Measurements from ENCODE around the gene FRMD4A. TPM values are rescaled to one million over a fixed set of nuclear protein-coding genes. Genes with fewer than 3 reads are reported as not detected.

The FRMD4A gene
- total RNA-seq, 1 experiment from 2014 or later = 19.6 TPM

DNA sequence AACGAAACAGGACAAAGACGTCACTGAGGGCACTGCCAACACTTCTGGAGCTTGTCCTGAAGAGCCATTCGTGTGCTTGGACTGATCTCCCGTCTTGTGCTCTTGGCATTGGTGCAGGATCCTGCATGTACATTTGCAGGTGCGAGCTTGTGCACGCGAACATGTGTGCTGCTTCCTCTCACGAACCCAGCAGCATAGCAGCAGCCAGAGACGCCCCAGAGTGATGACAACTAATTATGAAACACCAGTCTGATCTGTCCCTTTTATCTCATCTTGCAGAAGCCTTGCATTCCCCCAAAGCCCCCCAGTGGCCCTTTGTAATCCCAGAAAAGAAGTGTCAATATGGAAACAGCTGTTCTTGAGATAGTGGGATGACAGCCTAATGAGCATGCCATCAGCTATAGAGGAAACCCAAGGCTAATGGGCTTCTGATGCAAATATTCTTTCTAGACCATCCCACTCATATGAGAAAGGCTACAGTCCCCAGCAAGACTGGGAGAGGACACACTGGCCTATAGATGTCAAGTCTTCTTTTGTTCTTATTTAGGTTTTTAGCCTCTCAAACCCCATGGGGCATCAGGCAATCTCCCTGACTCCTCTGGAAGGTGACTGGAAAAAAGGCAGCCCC is 310.6 kb downstream of the FRMD4A start:
- H3K27ac Mint-ChIP-seq = no peak overlapping the region
- no peak overlapping the region for H2BK15ac ChIP-seq (ENCODE audit: low read depth, low read length)
- no peak overlapping the region for H3T11ph ChIP-seq (ENCODE audit: low read length)
- H3K4me1 Mint-ChIP-seq = peaks cover 3 to 6% of the 10 kb centered on the region in 2 experiments; a peak in 2 of 4 replicates
- H3K56ac ChIP-seq (ENCODE audit: insufficient read length, low read depth, low read length) = no peak overlapping the region
- H4K5ac ChIP-seq (ENCODE audit: insufficient read length, low read depth, low read length) = no peak overlapping the region
- peaks cover 2% of the 10 kb centered on the region for H3K27me3 Mint-ChIP-seq (ENCODE audit: low read depth)
- no peak overlapping the region for H2BK5ac ChIP-seq (ENCODE audit: insufficient read length, low read length)
- H3K36me3 Mint-ChIP-seq (ENCODE audit: insufficient read depth in 1 of 3, low read depth in 3 of 3) = peaks cover 0 to 7% (median 3%) of the 10 kb centered on the region in 3 experiments; a peak in 4 of 7 replicates
- H3K27me3 ChIP-seq (ENCODE audit: insufficient read depth, low read length) = no peaks in the 10 kb centered on the region
- H3K4me1 ChIP-seq (ENCODE audit: insufficient read depth, low read length) = no peaks in the 10 kb centered on the region
- no peak overlapping the region for H2BK20ac ChIP-seq (ENCODE audit: low read depth, low read length, poor library complexity, severe bottlenecking)
- WGBS (ENCODE audit: extremely low coverage, insufficient read length, low lambda C conversion rate) = no CpG with 5 or more reads among the region's 9 CpGs
- H3K9me3 Mint-ChIP-seq = peaks cover 3 to 6% of the 10 kb centered on the region in 2 experiments; a peak in 2 of 5 replicates
- H2AFZ ChIP-seq (ENCODE audit: low read length) = no peak overlapping the region
- no peaks in the 10 kb centered on the region for H3K79me2 ChIP-seq (ENCODE audit: insufficient read depth, low read length)
- no peak overlapping the region for H3K14ac ChIP-seq (ENCODE audit: insufficient read depth, low read length)
- no peaks in the 10 kb centered on the region for H4K20me1 ChIP-seq (ENCODE audit: control insufficient read depth, insufficient read depth, insufficient read length)
- H3K18ac ChIP-seq (ENCODE audit: insufficient read length, low read depth, low read length) = no peak overlapping the region
- H3K27ac ChIP-seq (ENCODE audit: insufficient read length, low read depth, low read length) = no peak overlapping the region
- H3K4ac ChIP-seq (ENCODE audit: low read depth, low read length) = no peak overlapping the region
- no peak overlapping the region for H2BK12ac ChIP-seq (ENCODE audit: insufficient read length, low read depth, low read length)
- H3K9me3 ChIP-seq (ENCODE audit: control insufficient read depth, low read depth, low read length) = no peaks in the 10 kb centered on the region
- no peak overlapping the region for H4K91ac ChIP-seq (ENCODE audit: insufficient read length, low read depth, low read length)
- H3K23me2 ChIP-seq (ENCODE audit: insufficient read length, low read depth, low read length, poor library complexity, severe bottlenecking) = no peaks in the 10 kb centered on the region
- no peak for DNase-seq
- H3K79me1 ChIP-seq (ENCODE audit: insufficient read depth, low read depth, low read length, poor library complexity, severe bottlenecking) = no peaks in the 10 kb centered on the region
- H3K4me3 Mint-ChIP-seq = no peak overlapping the region
- H2AK5ac ChIP-seq (ENCODE audit: insufficient read length, low read length) = no peak overlapping the region
- no peak overlapping the region for H3K9ac ChIP-seq (ENCODE audit: extremely low read depth, insufficient read length, low read length)
- no peak overlapping the region for H3K4me2 ChIP-seq (ENCODE audit: insufficient read depth, insufficient read length, low read length)
- H2BK120ac ChIP-seq (ENCODE audit: low read depth, low read length, poor library complexity, severe bottlenecking) = no peak overlapping the region
- H4K8ac ChIP-seq (replicated peaks; ENCODE audit: insufficient read length, low read depth, low read length) = no peak overlapping the region
- H3K23ac ChIP-seq (ENCODE audit: insufficient read length, low read depth, low read length) = no peak overlapping the region
- TF ChIP-seq CTCF (conservative IDR thresholded peaks at IDR 0.05) = no peak

Measured in H9 (cell line).